ENCODE data around the gene RFFL. TPM values are rescaled to one million over a fixed set of nuclear protein-coding genes. Genes with fewer than 3 reads are reported as not detected.

Gene RFFL
- total and polyA plus RNA-seq, 9 of the 15 experiments (the other 6 are each of a cell fraction or from before 2014, with no cell fraction given): 3.4 to 18.1 (median 12.8) TPM

DNA sequence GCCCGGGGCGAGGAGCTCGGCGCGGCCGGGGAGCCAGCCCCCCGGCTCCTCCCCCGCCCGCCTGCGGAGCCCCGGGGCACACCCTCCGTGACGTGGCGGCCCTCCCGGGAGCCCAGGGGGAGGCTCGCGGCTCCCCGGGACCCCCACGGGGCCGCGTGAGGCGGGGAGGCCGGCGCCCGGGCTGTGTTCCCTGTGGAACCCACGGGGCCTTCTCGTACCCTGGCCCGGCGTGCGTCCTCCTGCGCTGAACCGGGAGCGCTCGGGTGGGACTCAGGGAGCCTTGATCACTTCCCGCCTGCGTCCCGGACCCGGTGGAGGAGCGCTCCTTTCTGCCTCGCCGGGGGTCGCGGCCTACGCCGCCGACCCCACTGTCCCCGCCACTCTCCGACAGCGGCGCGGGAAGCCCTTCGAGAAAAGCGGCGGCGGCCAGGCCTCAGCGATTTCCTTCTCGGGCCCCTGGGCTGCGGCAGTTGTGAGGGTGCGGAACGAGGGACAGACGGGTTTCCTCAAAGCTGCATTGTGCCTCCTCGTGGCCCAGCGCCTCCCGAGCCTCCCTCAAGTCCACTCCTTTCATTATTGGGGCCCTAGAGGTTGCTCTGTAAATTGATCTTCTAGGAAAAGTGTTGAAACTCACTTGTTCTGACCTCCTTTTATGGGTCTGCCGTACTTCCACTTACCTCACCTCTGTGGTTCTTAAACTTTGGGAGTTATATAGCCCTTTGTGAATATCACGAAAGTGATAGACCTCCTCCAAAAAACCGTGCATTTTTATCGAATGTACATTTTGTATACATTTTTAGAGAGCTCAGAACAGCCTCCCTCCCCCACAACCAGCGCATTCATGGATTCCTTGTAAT lies 82.6 kb downstream of the RFFL start (continued):
- TF ChIP-seq, protein P1, sequence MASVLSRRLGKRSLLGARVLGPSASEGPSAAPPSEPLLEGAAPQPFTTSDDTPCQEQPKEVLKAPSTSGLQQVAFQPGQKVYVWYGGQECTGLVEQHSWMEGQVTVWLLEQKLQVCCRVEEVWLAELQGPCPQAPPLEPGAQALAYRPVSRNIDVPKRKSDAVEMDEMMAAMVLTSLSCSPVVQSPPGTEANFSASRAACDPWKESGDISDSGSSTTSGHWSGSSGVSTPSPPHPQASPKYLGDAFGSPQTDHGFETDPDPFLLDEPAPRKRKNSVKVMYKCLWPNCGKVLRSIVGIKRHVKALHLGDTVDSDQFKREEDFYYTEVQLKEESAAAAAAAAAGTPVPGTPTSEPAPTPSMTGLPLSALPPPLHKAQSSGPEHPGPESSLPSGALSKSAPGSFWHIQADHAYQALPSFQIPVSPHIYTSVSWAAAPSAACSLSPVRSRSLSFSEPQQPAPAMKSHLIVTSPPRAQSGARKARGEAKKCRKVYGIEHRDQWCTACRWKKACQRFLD (CRISPR knock-in tag; IDR thresholded peaks at IDR 0.05): 0 out of 2 replicates have a peak, but pooled peaks have one; percentile 43
- no peak for TF ChIP-seq CREBBP (IDR thresholded peaks at IDR 0.05; ENCODE audit: low read depth, low read length)
- 0 out of 3 replicates have a peak, but pooled peaks of 1 of the 2 experiments have one; percentile 13 for TF ChIP-seq CBX3 (IDR thresholded peaks at IDR 0.05; ENCODE audit: borderline replicate concordance in 1 of 2, low read length in 2 of 2)
- TF ChIP-seq, protein P2, sequence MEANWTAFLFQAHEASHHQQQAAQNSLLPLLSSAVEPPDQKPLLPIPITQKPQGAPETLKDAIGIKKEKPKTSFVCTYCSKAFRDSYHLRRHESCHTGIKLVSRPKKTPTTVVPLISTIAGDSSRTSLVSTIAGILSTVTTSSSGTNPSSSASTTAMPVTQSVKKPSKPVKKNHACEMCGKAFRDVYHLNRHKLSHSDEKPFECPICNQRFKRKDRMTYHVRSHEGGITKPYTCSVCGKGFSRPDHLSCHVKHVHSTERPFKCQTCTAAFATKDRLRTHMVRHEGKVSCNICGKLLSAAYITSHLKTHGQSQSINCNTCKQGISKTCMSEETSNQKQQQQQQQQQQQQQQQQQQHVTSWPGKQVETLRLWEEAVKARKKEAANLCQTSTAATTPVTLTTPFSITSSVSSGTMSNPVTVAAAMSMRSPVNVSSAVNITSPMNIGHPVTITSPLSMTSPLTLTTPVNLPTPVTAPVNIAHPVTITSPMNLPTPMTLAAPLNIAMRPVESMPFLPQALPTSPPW (CRISPR knock-in tag; IDR thresholded peaks at IDR 0.05): peak; percentile 85
- no peak for TF ChIP-seq HNRNPUL1 (IDR thresholded peaks at IDR 0.05; ENCODE audit: low read length)
- no peak for TF ChIP-seq ASH1L (IDR thresholded peaks at IDR 0.05; ENCODE audit: borderline replicate concordance, low read depth, partially characterized antibody)
- no peak for TF ChIP-seq MYBL2 (IDR thresholded peaks at IDR 0.05; ENCODE audit: low read depth)
- TF ChIP-seq MYBL2 (CRISPR knock-in tag; IDR thresholded peaks at IDR 0.05; ENCODE audit: borderline replicate concordance): no peak
- no peak for TF ChIP-seq HMG20B (CRISPR knock-in tag; IDR thresholded peaks at IDR 0.05)
- no peak for TF ChIP-seq ZNF507 (tag; conservative IDR thresholded peaks at IDR 0.05)
- TF ChIP-seq ZNF785 (CRISPR knock-in tag; IDR thresholded peaks at IDR 0.05): no peak
- TF ChIP-seq BRD9 (IDR thresholded peaks at IDR 0.05; ENCODE audit: low read depth, partially characterized antibody): no peak
- TF ChIP-seq SOX6 (IDR thresholded peaks at IDR 0.05): peak; percentile 20; the same call in 1 of the 2 replicates
- TF ChIP-seq ETS2 (tag; IDR thresholded peaks at IDR 0.05; ENCODE audit: borderline replicate concordance, poor library complexity, severe bottlenecking): peak; percentile 52
- no peak for TF ChIP-seq ZNF239 (CRISPR knock-in tag; IDR thresholded peaks at IDR 0.05)
- no peak for TF ChIP-seq RBM17 (IDR thresholded peaks at IDR 0.05; ENCODE audit: borderline replicate concordance, low read depth, low read length)
- TF ChIP-seq, protein P3, sequence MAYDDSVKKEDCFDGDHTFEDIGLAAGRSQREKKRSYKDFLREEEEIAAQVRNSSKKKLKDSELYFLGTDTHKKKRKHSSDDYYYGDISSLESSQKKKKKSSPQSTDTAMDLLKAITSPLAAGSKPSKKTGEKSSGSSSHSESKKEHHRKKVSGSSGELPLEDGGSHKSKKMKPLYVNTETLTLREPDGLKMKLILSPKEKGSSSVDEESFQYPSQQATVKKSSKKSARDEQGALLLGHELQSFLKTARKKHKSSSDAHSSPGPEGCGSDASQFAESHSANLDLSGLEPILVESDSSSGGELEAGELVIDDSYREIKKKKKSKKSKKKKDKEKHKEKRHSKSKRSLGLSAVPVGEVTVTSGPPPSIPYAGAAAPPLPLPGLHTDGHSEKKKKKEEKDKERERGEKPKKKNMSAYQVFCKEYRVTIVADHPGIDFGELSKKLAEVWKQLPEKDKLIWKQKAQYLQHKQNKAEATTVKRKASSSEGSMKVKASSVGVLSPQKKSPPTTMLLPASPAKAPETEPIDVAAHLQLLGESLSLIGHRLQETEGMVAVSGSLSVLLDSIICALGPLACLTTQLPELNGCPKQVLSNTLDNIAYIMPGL (CRISPR knock-in tag; IDR thresholded peaks at IDR 0.05): peak; percentile 27; the same call in 1 of the 2 replicates
- TF ChIP-seq NFIX (CRISPR knock-in tag; IDR thresholded peaks at IDR 0.05; ENCODE audit: low read depth): no peak
- no peak for TF ChIP-seq YBX1 (IDR thresholded peaks at IDR 0.05)
- TF ChIP-seq, protein P4, sequence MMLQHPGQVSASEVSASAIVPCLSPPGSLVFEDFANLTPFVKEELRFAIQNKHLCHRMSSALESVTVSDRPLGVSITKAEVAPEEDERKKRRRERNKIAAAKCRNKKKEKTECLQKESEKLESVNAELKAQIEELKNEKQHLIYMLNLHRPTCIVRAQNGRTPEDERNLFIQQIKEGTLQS (IDR thresholded peaks at IDR 0.05): no peak
- TF ChIP-seq, protein P4 (CRISPR knock-in tag; conservative IDR thresholded peaks at IDR 0.05): no peak
- TF ChIP-seq MXI1 (IDR thresholded peaks at IDR 0.05; ENCODE audit: low read depth, low read length): no peak
- TF ChIP-seq GTF2E2 (tag; IDR thresholded peaks at IDR 0.05): peak; percentile 46; the same call in 1 of the 2 replicates

Data from K562 (cell line).